T-cell (primary cell): ENCODE measurements around the gene AXIN2. TPM values are rescaled to one million over a fixed set of nuclear protein-coding genes. Genes with fewer than 3 reads are reported as not detected.

Experiments
- ATAC-seq, 4 experiments: fragments of 200-7000 bp in 3 of 4; fragments of 150-1000 bp in 1 of 4; cut with Tn5 transposase; replicated peaks in 1 of 4; 1 replicate in 3 of 4; 2 replicates in 1 of 4; pipeline ENCODE4 v1.10.0; 2021; ENCODE audit warnings: moderate library complexity in 3 of 4, mild to moderate bottlenecking in 2 of 4, moderate number of reproducible peaks in 1 of 4
- CTCF ChIA-PET, 2 donors: fragments of 300-600 bp; sonication (Branson Sonifier 250); formaldehyde crosslinking; loops; one replicate each; lab custom pipeline; 2022; ENCODE audit warnings: antibody characterized with exemption in 2 of 2; lab: Charles Lee
- POLR2A ChIA-PET, 2 donors: fragments of 300-600 bp; sonication (Branson Sonifier 250); formaldehyde crosslinking; loops; one replicate each; lab custom pipeline; 2022; ENCODE audit warnings: antibody characterized with exemption in 2 of 2; lab: Charles Lee
- DNase-seq, 35 experiments: peaks; one replicate each; pipeline versions ENCODE4 v3.0.0 to v3.0.0-alpha.2; 2013 to 2023
- H3K27ac ChIP-seq: one replicate; pipeline ENCODE4 v1.5.1; 2013; ENCODE audit warnings: low read length
- H3K27me3 ChIP-seq, 2 experiments: replicated peaks in 1 of 2; 1 replicate in 1 of 2; 2 replicates in 1 of 2; pipeline versions ENCODE4 v1.6.1 to v1.7.0; 2013; ENCODE audit warnings: low read length in 1 of 2, mixed read lengths in 1 of 2; ENCODE audit not compliant: control insufficient read depth in 2 of 2, insufficient read depth in 2 of 2; ENCODE audit errors: extremely low read depth in 1 of 2
- H3K36me3 ChIP-seq, 2 donors: 1 replicate in 1 of 2; 2 replicates in 1 of 2; pipeline versions ENCODE4 v1.6.1 to v1.7.0; 2013; ENCODE audit warnings: low read length in 1 of 2; ENCODE audit not compliant: control insufficient read depth in 2 of 2, insufficient read depth in 1 of 2; ENCODE audit errors: extremely low read depth in 1 of 2
- H3K4me1 ChIP-seq, 2 experiments: 1 replicate in 1 of 2; 2 replicates in 1 of 2; pipeline versions ENCODE4 v1.6.1 to v1.7.0; 2013; ENCODE audit warnings: low read length in 2 of 2, mixed read lengths in 1 of 2; ENCODE audit not compliant: insufficient read depth in 2 of 2, control insufficient read depth in 1 of 2; ENCODE audit errors: extremely low read depth in 1 of 2
- H3K4me3 ChIP-seq, 2 donors: 1 replicate in 1 of 2; 2 replicates in 1 of 2; pipeline versions ENCODE4 v1.5.1 to v1.7.0; 2013; ENCODE audit warnings: mild to moderate bottlenecking in 2 of 2, low read length in 1 of 2, moderate library complexity in 1 of 2; ENCODE audit not compliant: control insufficient read depth in 1 of 2; ENCODE audit errors: extremely low read depth in 1 of 2
- H3K9me3 ChIP-seq: 2 replicates; pipeline ENCODE4 v1.7.0; 2013
- H3K27ac Mint-ChIP-seq, 2 donors: one replicate each; pipeline ENCODE4 v1.8.0; 2020 to 2021; ENCODE audit warnings: mild to moderate bottlenecking in 2 of 2, mixed read lengths in 2 of 2
- H3K27me3 Mint-ChIP-seq, 2 donors: one replicate each; pipeline ENCODE4 v1.8.0; 2021 to 2022; ENCODE audit warnings: mixed read lengths in 2 of 2
- H3K36me3 Mint-ChIP-seq: one replicate; pipeline ENCODE4 v1.8.0; 2021; ENCODE audit warnings: mixed read lengths
- H3K4me1 Mint-ChIP-seq, 3 donors: one replicate each; pipeline ENCODE4 v1.8.0; 2020 to 2022; ENCODE audit warnings: mixed read lengths in 3 of 3, mild to moderate bottlenecking in 1 of 3
- H3K4me3 Mint-ChIP-seq, 3 donors: one replicate each; pipeline ENCODE4 v1.8.0; 2020 to 2022; ENCODE audit warnings: mild to moderate bottlenecking in 3 of 3, mixed read lengths in 3 of 3, moderate library complexity in 3 of 3
- H3K9me3 Mint-ChIP-seq, 3 donors: one replicate each; pipeline ENCODE4 v1.8.0; 2020 to 2022; ENCODE audit warnings: mixed read lengths in 3 of 3
- WGBS: methylation state at CpG from one replicate; pipeline ENCODE4 v1.1.5; 2013; ENCODE audit warnings: missing lambda C conversion rate; ENCODE audit not compliant: insufficient coverage; 5-methylcytosine and 5-hydroxymethylcytosine counted together
- total RNA-seq, 35 experiments: library from RNA in 6 of 35; stranded (reverse) in 6 of 35; fragments of 120-200 nt in 1 of 35; gene quantifications; one replicate each; pipeline versions ENCODE4 v1.2.1 to v1.2.4 and lab custom pipeline; 2013 to 2026

The AXIN2 gene
- total RNA-seq, 5 donors from 2014 or later (not counting 1 experiment from before 2014, with no cell fraction given): 35.8 to 44.9 (median 40.2) TPM

- POLR2A ChIA-PET: no interaction called here
- ATAC-seq (no peak), DNase-seq (no peak)
- no peaks in the 10 kb centered on the region for H3K9me3 Mint-ChIP-seq
- CTCF ChIA-PET: no interaction called here
- Histone ChIP-seq H3K36me3 (no peaks in the 10 kb centered on the region), H3K4me1 (no peaks in the 10 kb centered on the region), H3K27ac (no peak overlapping the region), H3K4me3 (no peak overlapping the region), H3K27me3 (peaks cover 0 to 8% of the 10 kb centered on the region in 2 experiments), H3K9me3 (no peaks in the 10 kb centered on the region)
- no peak overlapping the region for H3K27ac Mint-ChIP-seq
- no peaks in the 10 kb centered on the region for H3K27me3 Mint-ChIP-seq
- H3K36me3 Mint-ChIP-seq: no peaks in the 10 kb centered on the region
- no peak overlapping the region for H3K4me3 Mint-ChIP-seq
- 58% methylated on average over 4 of the region's 6 CpGs for WGBS
- no peaks in the 10 kb centered on the region for H3K4me1 Mint-ChIP-seq
Measured at GRCh38 chr17:65572186-65572580, 10.7 kb upstream of the AXIN2 start.

GRCh38 chr17:65568918-65569317 is 7.5 kb upstream of the AXIN2 start:
- H3K27me3 Mint-ChIP-seq: no peaks in the 10 kb centered on the region
- no peaks in the 10 kb centered on the region for H3K9me3 Mint-ChIP-seq
- H3K27ac ChIP-seq: no peak overlapping the region
- no peaks in the 10 kb centered on the region for H3K36me3 ChIP-seq
- ChIA-PET POLR2A (no interaction called here), CTCF (no interaction called here)
- peaks cover 5 to 15% (median 10%) of the 10 kb centered on the region in 3 donors for H3K4me1 Mint-ChIP-seq
- DNase-seq: no peak
- no peaks in the 10 kb centered on the region for H3K36me3 Mint-ChIP-seq
- peaks cover 2 to 4% of the 10 kb centered on the region in 2 experiments for H3K4me1 ChIP-seq
- no peak overlapping the region for H3K4me3 ChIP-seq
- H3K27ac Mint-ChIP-seq: no peak overlapping the region
- H3K9me3 ChIP-seq: no peaks in the 10 kb centered on the region
- WGBS: 65% methylated on average over 8 of the region's 8 CpGs
- ATAC-seq: no peak
- H3K27me3 ChIP-seq: peaks cover 0 to 8% of the 10 kb centered on the region in 2 experiments
- no peak overlapping the region for H3K4me3 Mint-ChIP-seq

DNA sequence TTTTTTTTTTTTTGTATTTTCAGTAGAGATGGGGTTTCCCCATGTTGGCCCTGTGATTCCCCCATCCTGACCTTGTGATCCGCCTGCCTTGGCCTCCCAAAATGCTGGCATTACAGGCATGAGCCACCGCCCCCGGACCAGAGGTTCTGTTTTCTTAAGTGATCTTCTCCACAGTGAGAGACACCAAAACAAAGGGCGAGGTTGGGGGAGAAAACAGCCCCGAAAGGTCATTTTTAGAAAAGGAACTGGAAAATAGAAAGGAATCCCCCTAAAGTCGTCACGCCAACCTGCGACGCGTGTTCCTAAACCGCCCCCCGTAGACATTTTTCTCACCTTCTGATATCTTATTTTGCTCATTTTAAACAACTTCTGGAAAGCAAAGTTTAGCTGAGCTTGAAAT is 6.1 kb upstream of the AXIN2 start:
- WGBS: 92% methylated on average over 2 of the region's 12 CpGs
- Histone ChIP-seq H3K36me3 (no peaks in the 10 kb centered on the region), H3K27me3 (peaks cover 0 to 8% of the 10 kb centered on the region in 2 experiments), H3K4me1 (peaks cover 12 to 14% of the 10 kb centered on the region in 2 experiments), H3K9me3 (no peaks in the 10 kb centered on the region), H3K4me3 (no peak overlapping the region), H3K27ac (no peak overlapping the region)
- no peak for ATAC-seq
- H3K4me1 Mint-ChIP-seq: peaks cover 14 to 28% (median 24%) of the 10 kb centered on the region in 3 donors
- H3K36me3 Mint-ChIP-seq: no peaks in the 10 kb centered on the region
- no peak overlapping the region for H3K4me3 Mint-ChIP-seq
- POLR2A ChIA-PET: no interaction called here
- no peak for DNase-seq
- no peaks in the 10 kb centered on the region for H3K27me3 Mint-ChIP-seq
- H3K27ac Mint-ChIP-seq: no peak overlapping the region
- CTCF ChIA-PET: no interaction called here
- no peaks in the 10 kb centered on the region for H3K9me3 Mint-ChIP-seq

GRCh38 chr17:65565559-65565958 is 4.1 kb upstream of the AXIN2 start:
- H3K36me3 Mint-ChIP-seq: no peaks in the 10 kb centered on the region
- H3K4me1 Mint-ChIP-seq: peaks cover 23 to 38% (median 31%) of the 10 kb centered on the region in 3 donors
- ChIA-PET CTCF (no interaction called here), POLR2A (no interaction called here)
- peak overlapping the region in 1 of 2 donors; percentile 39 for H3K27ac Mint-ChIP-seq
- Histone ChIP-seq H3K36me3 (no peaks in the 10 kb centered on the region), H3K4me1 (peaks cover 17 to 21% of the 10 kb centered on the region in 2 experiments), H3K27ac (no peak overlapping the region), H3K27me3 (peaks cover 0 to 12% of the 10 kb centered on the region in 2 experiments), H3K9me3 (no peaks in the 10 kb centered on the region), H3K4me3 (no peak overlapping the region)
- no CpG with 5 or more reads among the region's 4 CpGs for WGBS
- H3K4me3 Mint-ChIP-seq: no peak overlapping the region
- ATAC-seq: no peak
- H3K9me3 Mint-ChIP-seq: no peaks in the 10 kb centered on the region
- DNase-seq: no peak
- H3K27me3 Mint-ChIP-seq: no peaks in the 10 kb centered on the region

GRCh38 chr17:65564793-65565192 is 3.3 kb upstream of the AXIN2 start:
- H3K27ac Mint-ChIP-seq: no peak overlapping the region
- H3K4me3 Mint-ChIP-seq: no peak overlapping the region
- H3K27me3 Mint-ChIP-seq: no peaks in the 10 kb centered on the region
- ATAC-seq (no peak), DNase-seq (no peak)
- no peaks in the 10 kb centered on the region for H3K36me3 Mint-ChIP-seq
- Histone ChIP-seq H3K9me3 (no peaks in the 10 kb centered on the region), H3K4me1 (peaks cover 17 to 21% of the 10 kb centered on the region in 2 experiments), H3K36me3 (no peaks in the 10 kb centered on the region), H3K27ac (no peak overlapping the region), H3K27me3 (peaks cover 0 to 9% of the 10 kb centered on the region in 2 experiments), H3K4me3 (no peak overlapping the region)
- H3K9me3 Mint-ChIP-seq: no peaks in the 10 kb centered on the region
- 90% methylated on average over 7 of the region's 8 CpGs for WGBS
- ChIA-PET CTCF (no interaction called here), POLR2A (no interaction called here)
- H3K4me1 Mint-ChIP-seq: peaks cover 23 to 38% (median 31%) of the 10 kb centered on the region in 3 donors

GRCh38 chr17:65562206-65562531 is 721 bp upstream of the AXIN2 start:
- H3K27ac ChIP-seq: no peak overlapping the region
- peak overlapping the region; percentile 35 to 54 for H3K4me3 ChIP-seq
- Mint-ChIP-seq H3K36me3 (no peaks in the 10 kb centered on the region), H3K27me3 (peaks cover 0 to 3% of the 10 kb centered on the region in 2 donors), H3K9me3 (no peaks in the 10 kb centered on the region), H3K4me1 (peaks cover 27 to 45% (median 36%) of the 10 kb centered on the region in 3 donors), H3K4me3 (peak overlapping the region in 2 of 3 donors; percentile 80), H3K27ac (peak overlapping the region; percentile 81 to 86)
- peaks cover 0 to 14% of the 10 kb centered on the region in 2 experiments for H3K27me3 ChIP-seq
- no peak for ATAC-seq
- ChIA-PET CTCF (no interaction called here), POLR2A (no interaction called here)
- H3K9me3 ChIP-seq: no peaks in the 10 kb centered on the region
- no peak for DNase-seq
- H3K36me3 ChIP-seq: no peaks in the 10 kb centered on the region
- peaks cover 21 to 26% of the 10 kb centered on the region in 2 experiments for H3K4me1 ChIP-seq
- 88% methylated on average over 7 of the region's 9 CpGs for WGBS
